Right lobe of liver (tissue), 6 donors: ENCODE measurements around the gene DRD2. TPM values are rescaled to one million over a fixed set of nuclear protein-coding genes. Genes with fewer than 3 reads are reported as not detected.

Source experiments
- ATAC-seq, 4 donors: fragments of 200-7000 bp; cut with Tn5 transposase; one replicate each; pipeline ENCODE4 v1.9.1; 2020; ENCODE audit warnings: mild to moderate bottlenecking in 4 of 4, moderate library complexity in 4 of 4
- DNase-seq, 3 donors: peaks; one replicate each; pipeline ENCODE4 v3.0.0-alpha.2; 2020
- H3K27ac ChIP-seq, 3 donors: fragments of 200-600 bp; one replicate each; pipeline ENCODE4 v1.8.0; 2022
- H3K27me3 ChIP-seq, 2 donors: fragments of 200-600 bp; one replicate each; pipeline ENCODE4 v1.8.0; 2022
- H3K36me3 ChIP-seq, 4 donors: fragments of 200-600 bp; sonication (generic) in 1 of 4; one replicate each; pipeline versions ENCODE4 v1.5.1 to v1.8.0; 2017 to 2022; ENCODE audit warnings: control low read depth in 1 of 4
- H3K4me1 ChIP-seq, 4 donors: fragments of 200-600 bp; sonication (generic) in 1 of 4; one replicate each; pipeline versions ENCODE4 v1.5.1 to v1.8.0; 2017 to 2022; ENCODE audit warnings: control low read depth in 1 of 4
- H3K4me3 ChIP-seq, 3 donors: fragments of 200-600 bp; one replicate each; pipeline ENCODE4 v1.8.0; 2022
- H3K9me3 ChIP-seq, 4 donors: fragments of 200-600 bp; sonication (generic) in 1 of 4; one replicate each; pipeline versions ENCODE4 v1.5.1 to v1.8.0; 2017 to 2022; ENCODE audit warnings: control low read depth in 1 of 4
- POLR2A ChIP-seq: fragments of 450-650 bp; IDR thresholded peaks from one replicate; pipeline ENCODE4 v1.6.1; 2017; ENCODE audit warnings: antibody characterized with exemption, mild to moderate bottlenecking
- WGBS: methylation state at CpG from one replicate; pipeline ENCODE4 v1.1.6; 2018; ENCODE audit warnings: low coverage, low lambda C conversion rate; ENCODE audit not compliant: insufficient coverage; ENCODE audit errors: missing lambda C conversion rate; 5-methylcytosine and 5-hydroxymethylcytosine counted together
- intact Hi-C, 2 donors: fragments of 100-400 bp; cut with DNase I; formaldehyde crosslinking; loops; one replicate each; pipeline versions ENCODE4 v1.11.2 to v1.14.1; 2022
- total RNA-seq, 6 experiments: library from RNA; depleted of rRNA in 2 of 6; stranded (reverse); fragments of >200 nt in 2 of 6; fragmentation: NEBNext Ultra II Directional in 3 of 6; extraction: Animal tissue kit (Norgen Biotek cat#: 25700) in 3 of 6; gene quantifications; one replicate each; pipeline versions ENCODE4 v1.1.0 to v1.2.4, GENCODE V29; 2016 to 2023
- TF ChIP-seq, protein P1 (sequence below), 4 donors: fragments of 200-600 bp in 3 of 4; fragments of 450-650 bp in 1 of 4; IDR thresholded peaks; one replicate each; pipeline versions ENCODE4 v1.5.1 to v1.8.0; 2016 to 2022; ENCODE audit warnings: antibody characterized with exemption in 4 of 4, mild to moderate bottlenecking in 2 of 4
- donor health status: DM: no; HTN: yes; CAD: no.
- donor health status: DM: no; HTN: no; CAD: no.
- donor health status: DM: no; HTN: no; CAD: no.
- donor health status: DM: no; HTN: yes; CAD: no.
- donor health status: DM: no; HTN: yes; CAD: no.

DRD2 gene
- total RNA-seq, 6 experiments from 2014 or later = 0.13 TPM; not detected in 5

DNA sequence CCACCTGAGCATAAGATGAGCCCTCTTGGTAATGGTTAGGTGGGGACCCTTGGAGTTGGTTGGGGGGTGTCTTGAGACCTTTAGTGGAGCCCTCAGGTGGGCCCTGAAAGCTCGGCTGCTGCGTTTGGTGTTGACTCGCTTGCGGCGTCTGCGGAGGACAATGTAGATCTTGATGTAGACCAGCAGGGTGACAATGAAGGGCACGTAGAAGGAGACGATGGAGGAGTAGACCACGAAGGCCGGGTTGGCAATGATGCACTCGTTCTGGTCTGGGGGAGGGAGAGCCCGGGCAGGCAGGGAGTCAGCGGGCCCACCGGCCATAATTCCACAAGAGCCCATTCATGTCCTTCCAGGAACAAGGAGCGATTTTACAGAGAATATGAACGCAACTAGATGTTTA is 59.9 kb downstream of the DRD2 start:
- no peak for ATAC-seq
- Histone ChIP-seq H3K4me3 (no peak overlapping the region), H3K27me3 (no peaks in the 10 kb centered on the region), H3K36me3 (no peaks in the 10 kb centered on the region), H3K4me1 (no peaks in the 10 kb centered on the region), H3K27ac (no peak overlapping the region), H3K9me3 (no peaks in the 10 kb centered on the region)
- TF ChIP-seq POLR2A = no peak
- TF ChIP-seq, protein P1, sequence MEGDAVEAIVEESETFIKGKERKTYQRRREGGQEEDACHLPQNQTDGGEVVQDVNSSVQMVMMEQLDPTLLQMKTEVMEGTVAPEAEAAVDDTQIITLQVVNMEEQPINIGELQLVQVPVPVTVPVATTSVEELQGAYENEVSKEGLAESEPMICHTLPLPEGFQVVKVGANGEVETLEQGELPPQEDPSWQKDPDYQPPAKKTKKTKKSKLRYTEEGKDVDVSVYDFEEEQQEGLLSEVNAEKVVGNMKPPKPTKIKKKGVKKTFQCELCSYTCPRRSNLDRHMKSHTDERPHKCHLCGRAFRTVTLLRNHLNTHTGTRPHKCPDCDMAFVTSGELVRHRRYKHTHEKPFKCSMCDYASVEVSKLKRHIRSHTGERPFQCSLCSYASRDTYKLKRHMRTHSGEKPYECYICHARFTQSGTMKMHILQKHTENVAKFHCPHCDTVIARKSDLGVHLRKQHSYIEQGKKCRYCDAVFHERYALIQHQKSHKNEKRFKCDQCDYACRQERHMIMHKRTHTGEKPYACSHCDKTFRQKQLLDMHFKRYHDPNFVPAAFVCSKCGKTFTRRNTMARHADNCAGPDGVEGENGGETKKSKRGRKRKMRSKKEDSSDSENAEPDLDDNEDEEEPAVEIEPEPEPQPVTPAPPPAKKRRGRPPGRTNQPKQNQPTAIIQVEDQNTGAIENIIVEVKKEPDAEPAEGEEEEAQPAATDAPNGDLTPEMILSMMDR (IDR thresholded peaks at IDR 0.05) = no peak
- intact Hi-C loops = no loop called here
- 81% methylated on average over 16 of the region's 16 CpGs for WGBS
- DNase-seq = no peak

DNA sequence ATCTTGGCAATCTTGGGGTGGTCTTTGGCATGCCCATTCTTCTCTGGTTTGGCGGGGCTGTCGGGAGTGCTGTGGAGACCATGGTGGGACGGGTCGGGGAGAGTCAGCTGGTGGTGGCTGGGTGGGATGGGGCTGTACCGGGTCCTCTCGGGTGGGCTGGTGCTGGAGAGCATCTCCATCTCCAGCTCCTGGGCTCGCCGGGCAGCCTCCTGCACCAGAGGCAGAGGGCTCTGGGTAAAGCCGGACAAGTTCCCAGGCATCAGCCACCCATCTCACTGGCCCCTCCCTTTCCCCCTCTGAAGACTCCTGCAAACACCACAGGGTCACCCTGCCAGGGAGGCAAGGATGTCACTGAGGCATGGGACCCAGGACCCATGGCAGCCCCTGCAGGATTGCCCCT is 62.5 kb downstream of the DRD2 start:
- intact Hi-C loops = no loop called here
- no peaks in the 10 kb centered on the region for H3K4me1 ChIP-seq
- ATAC-seq (no peak), DNase-seq (no peak)
- TF ChIP-seq, protein P1 (IDR thresholded peaks at IDR 0.05) = no peak
- no peak for TF ChIP-seq POLR2A
- no peak overlapping the region for H3K4me3 ChIP-seq
- no peaks in the 10 kb centered on the region for H3K36me3 ChIP-seq
- no CpG with 5 or more reads among the region's 9 CpGs for WGBS
- H3K27me3 ChIP-seq = no peaks in the 10 kb centered on the region
- H3K27ac ChIP-seq = no peak overlapping the region
- H3K9me3 ChIP-seq = no peaks in the 10 kb centered on the region

DNA sequence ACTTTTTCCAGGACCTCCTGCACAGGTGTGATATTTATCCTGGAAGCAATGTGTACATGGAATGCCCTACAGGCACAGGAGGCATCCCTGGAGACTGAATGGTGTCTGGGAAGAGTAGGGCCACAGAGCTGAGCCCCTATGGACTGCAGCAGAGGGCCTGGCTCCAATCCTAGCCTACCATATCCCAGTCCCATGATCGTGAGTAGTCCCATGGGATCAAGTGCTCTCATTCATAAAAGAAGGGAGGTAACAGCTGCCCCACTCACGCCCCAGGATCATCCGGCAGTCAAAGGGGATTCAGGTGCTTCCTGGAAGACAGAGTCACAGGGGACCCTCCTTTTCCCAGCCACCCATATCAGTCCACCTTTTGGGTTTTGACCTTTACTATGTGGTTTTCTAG is 63.7 kb downstream of the DRD2 start:
- Histone ChIP-seq H3K9me3 (no peaks in the 10 kb centered on the region), H3K27ac (no peak overlapping the region), H3K4me3 (no peak overlapping the region), H3K4me1 (no peaks in the 10 kb centered on the region), H3K36me3 (no peaks in the 10 kb centered on the region), H3K27me3 (no peaks in the 10 kb centered on the region)
- 70% methylated on average over 2 of the region's 3 CpGs for WGBS
- intact Hi-C loops = no loop called here
- TF ChIP-seq POLR2A = no peak
- TF ChIP-seq, protein P1 (IDR thresholded peaks at IDR 0.05) = no peak
- ATAC-seq (no peak), DNase-seq (no peak)

DNA sequence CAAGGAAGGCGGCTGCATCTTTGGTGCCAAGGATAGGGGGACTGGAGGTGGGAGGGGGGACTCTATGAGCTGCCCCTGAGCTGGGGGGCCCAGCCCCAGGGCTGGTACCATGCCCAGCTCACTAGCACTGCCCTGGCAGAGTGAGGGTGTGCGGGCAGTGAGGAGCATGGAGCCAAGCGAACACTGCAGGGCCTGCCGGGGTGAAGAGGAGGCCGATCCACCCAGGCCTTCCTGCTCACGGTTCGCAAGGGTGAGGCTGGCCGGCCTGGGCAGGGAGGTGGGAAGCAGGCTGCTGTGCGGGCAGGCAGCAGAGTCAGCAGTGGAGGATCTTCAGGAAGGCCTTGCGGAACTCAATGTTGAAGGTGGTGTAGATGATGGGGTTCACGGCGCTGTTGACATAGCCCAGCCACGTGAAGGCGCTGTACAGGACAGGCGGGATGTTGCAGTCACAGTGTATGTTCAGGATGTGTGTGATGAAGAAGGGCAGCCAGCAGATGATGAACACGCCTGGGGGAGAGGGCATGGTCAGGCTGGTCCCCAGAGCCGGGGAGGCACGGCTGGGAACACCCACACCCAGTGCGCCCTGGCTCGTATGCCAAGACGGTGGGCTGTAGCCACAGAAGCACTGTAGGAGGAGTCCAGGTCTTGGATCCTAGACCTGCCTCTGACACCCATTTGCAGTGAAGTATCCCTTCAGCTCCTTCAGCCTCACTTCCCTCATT is 64.6 kb downstream of the DRD2 start:
- WGBS = 75% methylated on average over 8 of the region's 21 CpGs
- H3K27me3 ChIP-seq = no peaks in the 10 kb centered on the region
- DNase-seq (no peak), ATAC-seq (no peak)
- no peak for TF ChIP-seq POLR2A
- TF ChIP-seq, protein P1 (IDR thresholded peaks at IDR 0.05) = no peak
- no peaks in the 10 kb centered on the region for H3K9me3 ChIP-seq
- intact Hi-C loops = no loop called here
- no peaks in the 10 kb centered on the region for H3K36me3 ChIP-seq
- no peak overlapping the region for H3K4me3 ChIP-seq
- H3K4me1 ChIP-seq = no peaks in the 10 kb centered on the region
- no peak overlapping the region for H3K27ac ChIP-seq

DNA sequence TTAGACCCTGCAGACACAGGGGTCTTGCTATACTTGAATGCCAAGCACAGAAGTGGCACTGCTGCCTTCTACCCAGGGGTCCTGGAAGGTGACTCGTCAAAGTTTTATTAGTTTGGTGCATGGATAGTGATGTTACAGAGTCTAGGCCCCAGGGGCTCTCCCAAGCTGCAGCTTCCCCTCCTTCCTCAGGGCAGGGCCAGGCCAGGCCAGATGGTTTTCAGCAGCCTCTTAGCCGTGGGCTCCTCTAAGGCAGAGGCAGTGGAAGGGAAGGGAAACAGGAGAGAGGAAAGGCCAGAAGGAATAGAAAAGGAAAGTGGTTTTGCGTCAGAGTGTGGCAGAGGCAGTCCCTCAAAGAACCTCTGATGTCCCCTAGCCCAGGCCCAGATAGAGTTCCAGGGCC is 65.7 kb downstream of the DRD2 start:
- H3K27me3 ChIP-seq = no peaks in the 10 kb centered on the region
- ATAC-seq (no peak), DNase-seq (no peak)
- 65% methylated on average over 2 of the region's 3 CpGs for WGBS
- no peaks in the 10 kb centered on the region for H3K36me3 ChIP-seq
- no peak overlapping the region for H3K4me3 ChIP-seq
- no peaks in the 10 kb centered on the region for H3K9me3 ChIP-seq
- TF ChIP-seq, protein P1 (IDR thresholded peaks at IDR 0.05) = no peak
- no peak for TF ChIP-seq POLR2A
- no peak overlapping the region for H3K27ac ChIP-seq
- intact Hi-C loops = no loop called here
- H3K4me1 ChIP-seq = no peaks in the 10 kb centered on the region
